Trophoblast cell (in vitro differentiated cells and primary cell): Measurements from ENCODE around the gene TCERG1L.

Experiments used
- DNase-seq, 2 donors: peaks; one replicate each; pipeline ENCODE4 v3.0.0-alpha.2; 2016
- H2AFZ ChIP-seq: 2 replicates; pipeline ENCODE4 v1.6.1; 2013; ENCODE audit warnings: low read length, moderate library complexity, mild to moderate bottlenecking; ENCODE audit not compliant: insufficient read depth, poor library complexity
- H2AK5ac ChIP-seq: 2 replicates; pipeline ENCODE4 v1.6.1; 2013; ENCODE audit warnings: mild to moderate bottlenecking, low read length
- H2BK120ac ChIP-seq: 2 replicates; pipeline ENCODE4 v1.6.1; 2013; ENCODE audit warnings: low read length, mild to moderate bottlenecking, moderate library complexity; ENCODE audit not compliant: insufficient read depth, poor library complexity
- H2BK12ac ChIP-seq: 2 replicates; pipeline ENCODE4 v1.6.1; 2013; ENCODE audit warnings: mild to moderate bottlenecking, low read length, moderate library complexity
- H2BK5ac ChIP-seq: 2 replicates; pipeline ENCODE4 v1.6.1; 2013; ENCODE audit warnings: low read length, low read depth, moderate library complexity, mild to moderate bottlenecking; ENCODE audit not compliant: poor library complexity
- H3K14ac ChIP-seq: 2 replicates; pipeline ENCODE4 v1.6.1; 2013; ENCODE audit warnings: mild to moderate bottlenecking, low read length
- H3K18ac ChIP-seq: 2 replicates; pipeline ENCODE4 v1.6.1; 2013; ENCODE audit warnings: mild to moderate bottlenecking, low read length
- H3K23ac ChIP-seq: 2 replicates; pipeline ENCODE4 v1.6.1; 2013; ENCODE audit warnings: low read length
- H3K27ac ChIP-seq: 2 replicates; pipeline ENCODE4 v1.5.1; 2013; ENCODE audit warnings: low read depth, mild to moderate bottlenecking, inconsistent platforms, low read length, moderate library complexity
- H3K27me3 ChIP-seq: 2 replicates; pipeline ENCODE4 v1.6.1; 2013; ENCODE audit warnings: inconsistent platforms, mild to moderate bottlenecking, low read length, moderate library complexity; ENCODE audit not compliant: insufficient read depth
- H3K36me3 ChIP-seq, 2 experiments: 1 replicate in 1 of 2; 2 replicates in 1 of 2; pipeline ENCODE4 v1.6.1; 2013; ENCODE audit warnings: low read length in 2 of 2, mild to moderate bottlenecking in 2 of 2, moderate library complexity in 1 of 2; ENCODE audit not compliant: insufficient read depth in 2 of 2, control insufficient read depth in 1 of 2
- H3K4ac ChIP-seq: 2 replicates; pipeline ENCODE4 v1.6.1; 2013; ENCODE audit warnings: low read depth, mild to moderate bottlenecking, low read length, moderate library complexity
- H3K4me1 ChIP-seq, 2 experiments: 1 replicate in 1 of 2; 2 replicates in 1 of 2; pipeline ENCODE4 v1.6.1; 2013; ENCODE audit warnings: low read length in 2 of 2, mild to moderate bottlenecking in 2 of 2, moderate library complexity in 1 of 2; ENCODE audit not compliant: insufficient read depth in 2 of 2, control insufficient read depth in 1 of 2
- H3K4me2 ChIP-seq: 2 replicates; pipeline ENCODE4 v1.6.1; 2013; ENCODE audit warnings: inconsistent platforms, mild to moderate bottlenecking, low read length, moderate library complexity
- H3K4me3 ChIP-seq: 2 replicates; pipeline ENCODE4 v1.5.1; 2013; ENCODE audit warnings: mild to moderate bottlenecking, low read depth, low read length, inconsistent platforms
- H3K79me1 ChIP-seq: one replicate; pipeline ENCODE4 v1.6.1; 2013; ENCODE audit warnings: low read length
- H3K79me2 ChIP-seq: 2 replicates; pipeline ENCODE4 v1.6.1; 2013; ENCODE audit warnings: low read length, mild to moderate bottlenecking; ENCODE audit not compliant: control insufficient read depth, insufficient read depth, poor library complexity
- H3K9ac ChIP-seq: 2 replicates; pipeline ENCODE4 v1.6.1; 2013; ENCODE audit warnings: mild to moderate bottlenecking, low read length
- H3K9me3 ChIP-seq: 2 replicates; pipeline ENCODE4 v1.6.1; 2013; ENCODE audit warnings: low read depth, mild to moderate bottlenecking, control low read depth, inconsistent platforms, low read length; ENCODE audit not compliant: insufficient read depth
- H4K12ac ChIP-seq: 2 replicates; pipeline ENCODE4 v1.6.1; 2013; ENCODE audit warnings: low read depth, mild to moderate bottlenecking, low read length, moderate library complexity
- H4K8ac ChIP-seq: 2 replicates; pipeline ENCODE4 v1.6.1; 2013; ENCODE audit warnings: low read depth, mild to moderate bottlenecking, low read length, moderate library complexity
- H4K91ac ChIP-seq: one replicate; pipeline ENCODE4 v1.6.1; 2013; ENCODE audit warnings: low read depth, mild to moderate bottlenecking, low read length, moderate library complexity
- WGBS: extraction: QIAGEN DNeasy Blood & Tissue Kit; methylation state at CpG from one replicate; pipeline ENCODE4 v1.1.7; 2013; ENCODE audit warnings: missing lambda C conversion rate; ENCODE audit not compliant: insufficient read length, insufficient coverage; ENCODE audit errors: extremely low coverage; 5-methylcytosine and 5-hydroxymethylcytosine counted together

TCERG1L gene

GRCh38 chr10:131223422-131223821, 88.1 kb downstream of the TCERG1L start:
- Histone ChIP-seq H3K4me1 (no peaks in the 10 kb centered on the region), H3K4me2 (no peak overlapping the region), H4K8ac (no peak overlapping the region), H3K4me3 (no peak overlapping the region), H3K79me2 (no peaks in the 10 kb centered on the region), H3K23ac (no peak overlapping the region), H3K27me3 (no peaks in the 10 kb centered on the region), H4K12ac (no peak overlapping the region), H3K36me3 (no peaks in the 10 kb centered on the region), H3K18ac (no peak overlapping the region), H3K14ac (no peak overlapping the region), H3K27ac (no peak overlapping the region), H2BK120ac (no peak overlapping the region), H4K91ac (no peak overlapping the region), H3K9ac (no peak overlapping the region), H2AFZ (no peak overlapping the region), H2BK5ac (no peak overlapping the region), H3K9me3 (peaks cover 5% of the 10 kb centered on the region), H3K4ac (no peak overlapping the region), H2BK12ac (no peak overlapping the region), H2AK5ac (no peak overlapping the region), H3K79me1 (no peaks in the 10 kb centered on the region)
- WGBS: no CpG with 5 or more reads among the region's 4 CpGs
- no peak for DNase-seq

DNA sequence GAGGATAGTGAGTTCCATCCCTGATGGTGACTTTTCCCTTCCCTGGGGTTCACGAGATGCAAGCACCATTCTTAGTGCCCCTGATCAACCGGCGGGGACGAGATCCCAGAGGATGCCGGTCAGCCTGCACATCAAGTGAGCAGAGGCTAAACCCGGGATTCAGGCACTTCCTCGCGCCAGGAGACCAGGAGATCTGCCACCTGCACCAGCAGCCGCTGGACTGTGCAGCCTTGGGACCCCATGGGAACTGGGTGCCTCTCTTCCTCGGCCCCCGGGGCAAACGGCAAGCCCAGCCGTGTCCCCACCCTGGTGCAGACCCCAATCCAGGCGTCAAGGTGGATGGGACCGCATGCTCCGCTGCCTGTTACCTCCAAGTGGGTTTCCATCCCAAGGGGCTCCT, 88.5 kb downstream of the TCERG1L start:
- no peak overlapping the region for H2AK5ac ChIP-seq
- no peaks in the 10 kb centered on the region for H3K27me3 ChIP-seq
- peaks cover 5% of the 10 kb centered on the region for H3K9me3 ChIP-seq
- H2AFZ ChIP-seq: no peak overlapping the region
- no peak overlapping the region for H2BK120ac ChIP-seq
- H4K12ac ChIP-seq: no peak overlapping the region
- H2BK12ac ChIP-seq: no peak overlapping the region
- no peak overlapping the region for H3K23ac ChIP-seq
- no peak overlapping the region for H3K4me3 ChIP-seq
- no peak overlapping the region for H3K27ac ChIP-seq
- no peak for DNase-seq
- no peak overlapping the region for H3K14ac ChIP-seq
- no peak overlapping the region for H3K4me2 ChIP-seq
- no peak overlapping the region for H4K91ac ChIP-seq
- H3K79me1 ChIP-seq: no peaks in the 10 kb centered on the region
- H3K4ac ChIP-seq: no peak overlapping the region
- H3K18ac ChIP-seq: no peak overlapping the region
- no peak overlapping the region for H2BK5ac ChIP-seq
- H3K9ac ChIP-seq: no peak overlapping the region
- no CpG with 5 or more reads among the region's 16 CpGs for WGBS
- no peaks in the 10 kb centered on the region for H3K4me1 ChIP-seq
- no peaks in the 10 kb centered on the region for H3K36me3 ChIP-seq
- no peaks in the 10 kb centered on the region for H3K79me2 ChIP-seq
- H4K8ac ChIP-seq: no peak overlapping the region

- Histone ChIP-seq H2BK12ac (no peak overlapping the region), H3K36me3 (no peaks in the 10 kb centered on the region), H3K79me1 (no peaks in the 10 kb centered on the region), H2BK120ac (no peak overlapping the region), H4K91ac (no peak overlapping the region), H3K4ac (no peak overlapping the region), H2AK5ac (no peak overlapping the region), H3K14ac (no peak overlapping the region), H4K12ac (no peak overlapping the region), H3K27me3 (no peaks in the 10 kb centered on the region), H3K18ac (no peak overlapping the region), H3K23ac (no peak overlapping the region), H3K4me3 (no peak overlapping the region), H2AFZ (no peak overlapping the region), H3K27ac (no peak overlapping the region), H3K9me3 (no peaks in the 10 kb centered on the region), H4K8ac (no peak overlapping the region), H3K4me2 (no peak overlapping the region), H2BK5ac (no peak overlapping the region), H3K9ac (no peak overlapping the region), H3K4me1 (no peaks in the 10 kb centered on the region), H3K79me2 (no peaks in the 10 kb centered on the region)
- DNase-seq: no peak
- no CpG with 5 or more reads among the region's 23 CpGs for WGBS
Observed at GRCh38 chr10:131221632-131222277, 89.8 kb downstream of the TCERG1L start.

DNA sequence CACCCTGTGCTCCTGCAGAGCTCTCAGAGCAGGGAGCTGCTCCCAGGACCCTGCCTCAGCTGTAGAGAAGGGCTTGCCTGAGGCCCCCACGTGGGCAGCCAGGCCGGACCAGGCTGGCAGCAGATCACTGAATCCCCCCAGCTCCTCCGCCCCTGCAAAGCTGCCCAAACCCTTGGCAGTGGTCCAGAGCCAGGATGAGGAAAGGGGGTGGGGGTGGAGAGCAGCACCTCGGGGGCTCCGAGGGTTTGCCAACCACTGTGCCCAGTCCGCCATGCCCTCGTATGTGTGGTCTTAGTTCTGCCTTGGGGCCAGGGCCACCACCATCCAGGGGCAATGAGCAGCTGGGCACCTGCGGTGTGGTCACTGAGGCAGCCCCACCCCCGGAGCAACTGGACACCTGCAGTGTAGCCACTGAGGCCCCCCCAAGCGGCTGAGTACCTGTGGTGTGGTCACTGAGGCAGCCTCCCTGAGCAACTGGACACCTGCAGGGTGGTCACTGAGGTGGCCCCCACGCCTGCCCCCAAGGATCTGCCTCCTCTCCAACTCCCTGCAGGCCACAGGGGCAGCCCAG, 90.8 kb downstream of the TCERG1L start:
- no peaks in the 10 kb centered on the region for H3K36me3 ChIP-seq
- H2BK5ac ChIP-seq: no peak overlapping the region
- no peak for DNase-seq
- no peaks in the 10 kb centered on the region for H3K27me3 ChIP-seq
- H3K23ac ChIP-seq: no peak overlapping the region
- H3K79me1 ChIP-seq: no peaks in the 10 kb centered on the region
- H3K4me2 ChIP-seq: no peak overlapping the region
- no peak overlapping the region for H3K27ac ChIP-seq
- H3K9me3 ChIP-seq: no peaks in the 10 kb centered on the region
- H2AK5ac ChIP-seq: no peak overlapping the region
- H3K79me2 ChIP-seq: no peaks in the 10 kb centered on the region
- no peak overlapping the region for H4K12ac ChIP-seq
- no peak overlapping the region for H3K18ac ChIP-seq
- H3K14ac ChIP-seq: no peak overlapping the region
- no peak overlapping the region for H2BK12ac ChIP-seq
- no peak overlapping the region for H3K4ac ChIP-seq
- no CpG with 5 or more reads among the region's 11 CpGs for WGBS
- H4K91ac ChIP-seq: no peak overlapping the region
- no peaks in the 10 kb centered on the region for H3K4me1 ChIP-seq
- no peak overlapping the region for H2BK120ac ChIP-seq
- H3K4me3 ChIP-seq: no peak overlapping the region
- H2AFZ ChIP-seq: no peak overlapping the region
- H3K9ac ChIP-seq: no peak overlapping the region
- H4K8ac ChIP-seq: no peak overlapping the region
